ENCODE data around the gene EPB41.

- TF ChIP-seq CTCF (IDR thresholded peaks at IDR 0.05 in 2 of 3, conservative IDR thresholded peaks at IDR 0.05 in 1 of 3; ENCODE audit: borderline replicate concordance in 1 of 3, insufficient read depth in 1 of 3, low read depth in 2 of 3, low read length in 2 of 3), result no peak
- TF ChIP-seq POLR2A (IDR thresholded peaks at IDR 0.05; ENCODE audit: borderline replicate concordance, extremely low read depth, insufficient read depth, insufficient read length), result no peak
- TF ChIP-seq ZNF274 (IDR thresholded peaks at IDR 0.05; ENCODE audit: low read depth, low read length), result no peak
- TF ChIP-seq MAX (IDR thresholded peaks at IDR 0.05), result no peak
- no peak for TF ChIP-seq ZBTB33 (IDR thresholded peaks at IDR 0.05; ENCODE audit: extremely low read depth, insufficient replicate concordance, low read length)
- no peak for TF ChIP-seq POLR2AphosphoS5 (IDR thresholded peaks at IDR 0.05; ENCODE audit: low read depth, low read length)
Observed at GRCh38 chr1:29144178-29144577, 229.8 kb downstream of the EPB41 start.
